GM12878 (cell line): ENCODE data around the gene SPACA1. TPM values are rescaled to one million over a fixed set of nuclear protein-coding genes. Genes with fewer than 3 reads are reported as not detected.

Experiments used
- ATAC-seq: fragments of 200-7000 bp; cut with Tn5 transposase; 3 replicates; pipeline ENCODE4 v1.9.1; 2020; ENCODE audit warnings: mild to moderate bottlenecking, moderate library complexity
- Bru-seq: library from RNA; stranded (reverse); fragments of 400-500 nt; gene quantifications from one replicate; lab custom pipeline; 2021; lab: Mats Ljungman, UMichigan
- BruChase-seq, 2 experiments: library from RNA; stranded (reverse); fragments of 400-500 nt; gene quantifications; one replicate each; lab custom pipeline; 2021; lab: Mats Ljungman, UMichigan
- BruUV-seq: library from RNA; stranded (reverse); fragments of 400-500 nt; replicated peaks from 2 replicates; lab custom pipeline; 2021; lab: Mats Ljungman, UMichigan
- CTCF ChIA-PET: fragments of 300-600 bp; sonication (Branson Sonifier 250); formaldehyde crosslinking; extraction: SDS; loops from one replicate; lab custom pipeline; 2021; ENCODE audit warnings: inconsistent platforms; lab: Yijun Ruan, JAX
- POLR2A ChIA-PET: fragments of 350-600 bp; formaldehyde crosslinking; extraction: SDS; loops from one replicate; lab custom pipeline; 2021; ENCODE audit warnings: inconsistent platforms; lab: Charles Lee
- RAD21 ChIA-PET: fragments of 300-600 bp; sonication (Branson Sonifier 250); formaldehyde crosslinking; loops from one replicate; lab custom pipeline; 2023; ENCODE audit warnings: antibody characterized with exemption; ENCODE audit not compliant: unreplicated experiment; lab: Charles Lee
- SMC1A ChIA-PET: fragments of 300-600 bp; sonication (Branson Sonifier 250); formaldehyde crosslinking; loops from one replicate; lab custom pipeline; 2023; ENCODE audit not compliant: unreplicated experiment, uncharacterized antibody; lab: Charles Lee
- DNase-seq: peaks from one replicate; pipeline ENCODE4 v3.0.0-alpha.2; 2011; ENCODE audit warnings: low read depth, low spot score
- FAIRE-seq: peaks from 3 replicates; lab custom pipeline; 2011; peaks lifted over from hg19 to GRCh38; lab: Jason Lieb, UNC
- H2AFZ ChIP-seq: 2 replicates; pipeline ENCODE4 v1.6.0; 2011; ENCODE audit warnings: low read depth, low read length, control low read depth; ENCODE audit not compliant: control insufficient read depth
- H3K27ac ChIP-seq: 2 replicates; pipeline ENCODE4 v1.5.1; 2011; ENCODE audit warnings: control low read depth; ENCODE audit not compliant: control insufficient read depth, insufficient read depth
- H3K27me3 ChIP-seq, 2 experiments: replicated peaks in 1 of 2; 2 replicates each; pipeline versions ENCODE4 v1.6.0 to v1.6.1; 2011; ENCODE audit warnings: low read length in 1 of 2; ENCODE audit not compliant: control insufficient read depth in 2 of 2, insufficient read depth in 2 of 2
- H3K36me3 ChIP-seq, 2 experiments: 2 replicates each; pipeline ENCODE4 v1.5.1; 2011; ENCODE audit warnings: low read length in 1 of 2; ENCODE audit not compliant: control insufficient read depth in 2 of 2, insufficient read depth in 2 of 2
- H3K4me1 ChIP-seq: 2 replicates; pipeline ENCODE4 v1.6.1; 2011; ENCODE audit warnings: mild to moderate bottlenecking, low read length, moderate library complexity, mixed read lengths; ENCODE audit not compliant: control insufficient read depth, insufficient read depth
- H3K4me2 ChIP-seq: 2 replicates; pipeline ENCODE4 v1.6.0; 2011; ENCODE audit warnings: control low read depth; ENCODE audit not compliant: control insufficient read depth, insufficient read depth
- H3K4me3 ChIP-seq: fragments of 200-600 bp; sonication (generic); 2 replicates; pipeline ENCODE4 v1.5.1; 2016
- H3K79me2 ChIP-seq: 2 replicates; pipeline ENCODE4 v1.6.0; 2011; ENCODE audit warnings: low read length; ENCODE audit not compliant: control insufficient read depth, insufficient read depth
- H3K9ac ChIP-seq: 2 replicates; pipeline ENCODE4 v1.8.0; 2011; ENCODE audit warnings: low read length, control low read depth, mixed read lengths; ENCODE audit not compliant: control insufficient read depth, insufficient read depth
- H3K9me3 ChIP-seq: replicated peaks from 3 replicates; pipeline ENCODE4 v1.5.1; 2011; ENCODE audit warnings: mild to moderate bottlenecking, low read length; ENCODE audit not compliant: control insufficient read depth, insufficient read depth
- H4K20me1 ChIP-seq: 2 replicates; pipeline ENCODE4 v1.6.0; 2011; ENCODE audit not compliant: control insufficient read depth, insufficient read depth
- BCL11A ChIP-seq: IDR thresholded peaks from 2 replicates; pipeline ENCODE4 v1.6.1; 2011; ENCODE audit warnings: low read depth, low read length
- DPF2 ChIP-seq: fragments of 450-650 bp; IDR thresholded peaks from 2 replicates; pipeline ENCODE4 v1.6.1; 2017; ENCODE audit warnings: mild to moderate bottlenecking
- KAT2A ChIP-seq: conservative IDR thresholded peaks from 2 replicates; pipeline ENCODE4 v1.6.1; 2011; ENCODE audit warnings: low read depth, low read length; ENCODE audit not compliant: control insufficient read depth
- MEF2A ChIP-seq: IDR thresholded peaks from 2 replicates; pipeline ENCODE4 v1.6.1; 2011; ENCODE audit warnings: low read depth, mild to moderate bottlenecking, low read length, moderate library complexity; ENCODE audit not compliant: insufficient read depth
- MTA3 ChIP-seq: IDR thresholded peaks from 2 replicates; pipeline ENCODE4 v1.6.1; 2012; ENCODE audit warnings: low read length, inconsistent platforms, borderline replicate concordance
- NFYA ChIP-seq: IDR thresholded peaks from 2 replicates; pipeline ENCODE4 v1.6.1; 2011; ENCODE audit warnings: low read depth, mild to moderate bottlenecking, low read length, improper control_type of control experiment, borderline replicate concordance
- RAD21 ChIP-seq: IDR thresholded peaks from 2 replicates; pipeline ENCODE4 v1.6.1; 2011; ENCODE audit warnings: mild to moderate bottlenecking, low read depth, low read length, moderate library complexity; ENCODE audit not compliant: insufficient read depth
- RELA ChIP-seq: fragments of 450-650 bp; IDR thresholded peaks from 2 replicates; pipeline ENCODE4 v1.8.0; 2014; ENCODE audit warnings: borderline replicate concordance; ENCODE audit not compliant: partially characterized antibody
- SMAD5 ChIP-seq: IDR thresholded peaks from 2 replicates; pipeline ENCODE4 v1.6.1; 2016; ENCODE audit warnings: antibody characterized with exemption, low read depth
- WGBS: methylation state at CpG from one replicate; pipeline ENCODE4 v1.1.6; 2016; ENCODE audit warnings: low lambda C conversion rate; ENCODE audit not compliant: insufficient replicate concordance, insufficient coverage; ENCODE audit errors: missing lambda C conversion rate; 5-methylcytosine and 5-hydroxymethylcytosine counted together
- in situ Hi-C: fragments of 300-500 bp; cut with MboI; formaldehyde crosslinking; loops from 9 replicates; pipeline ENCODE4 v1.14.3; 2018; ENCODE audit warnings: mixed read lengths
- intact Hi-C: fragments of 100-400 bp; cut with micrococcal nuclease; formaldehyde crosslinking; loops from one replicate; pipeline ENCODE4 v1.14.2; 2022; ENCODE audit not compliant: unreplicated experiment
- long read RNA-seq, 2 experiments: library from polyadenylated mRNA; unstranded; transcript quantifications; one replicate each; pipeline ENCODE4 v2.0.0, GENCODE V29; 2019 to 2020
- polyA minus RNA-seq, 3 experiments: library from RNA; depleted of rRNA, polyadenylated mRNA; stranded (reverse); fragments of >200 nt; gene quantifications; 2 replicates each; pipeline ENCODE4 v1.2.3, GENCODE V29; 2011
- polyA plus RNA-seq, 11 experiments: library from polyadenylated mRNA; depleted of rRNA in 4 of 11; unstranded in 6 of 11; stranded (reverse) in 5 of 11; fragments of >200 nt; fragmentation: Nextera tagmentation in 4 of 11; fragmentation: Illumina TruSeq in 1 of 11; extraction: Ambion mirVana in 4 of 11; extraction: Trizol in 1 of 11; gene quantifications; 1 replicate in 1 of 11; 2 replicates in 10 of 11; pipeline versions ENCODE4 v1.2.1 to v1.2.3, GENCODE V29; 2011 to 2016; ENCODE audit warnings: inconsistent platforms in 2 of 11, missing spikeins in 2 of 11, low read depth in 1 of 11
- total RNA-seq, 4 experiments: library from RNA; depleted of rRNA in 3 of 4; stranded (reverse); fragments of >200 nt in 3 of 4; fragmentation: Illumina TruSeq in 1 of 4; extraction: Trizol in 1 of 4; gene quantifications; 2 replicates each; pipeline versions ENCODE4 v1.2.1 to v1.2.3, GENCODE V29; 2013 to 2021
- TF ChIP-seq, protein P1 (sequence below): fragments of 450-650 bp; IDR thresholded peaks from 2 replicates; pipeline ENCODE4 v1.6.1; 2016; ENCODE audit warnings: mild to moderate bottlenecking
- TF ChIP-seq, protein P2 (sequence below): IDR thresholded peaks from 2 replicates; pipeline ENCODE4 v1.6.1; 2012; ENCODE audit warnings: low read depth, low read length, improper control_type of control experiment
- TF ChIP-seq, protein P3 (sequence below): IDR thresholded peaks from 2 replicates; pipeline ENCODE4 v1.6.1; 2011; ENCODE audit warnings: borderline replicate concordance, low read depth, mild to moderate bottlenecking, moderate library complexity, mixed read lengths, low read length; ENCODE audit not compliant: insufficient read depth; ENCODE audit errors: extremely low read length

The SPACA1 gene
- not detected in 2 replicates for total RNA-seq (2013; cell fraction: nucleolus; rRNA removed)
- total RNA-seq (2014; rRNA removed) (not detected in 2 replicates), total RNA-seq (2014; rRNA removed; fragmentation: Illumina TruSeq; extraction: Trizol) (not detected in 2 replicates), total RNA-seq (2021) (not detected in 2 replicates), polyA plus RNA-seq (2011; rRNA removed) (not detected in 2 replicates), polyA plus RNA-seq (2014; fragmentation: Illumina TruSeq; extraction: Trizol) (not detected in 2 replicates), polyA plus RNA-seq (2014; fragmentation: Nextera tagmentation; extraction: Ambion mirVana) (not detected), polyA plus RNA-seq (2014; rRNA removed) (not detected in 2 replicates), polyA plus RNA-seq (2016; fragmentation: Nextera tagmentation; extraction: Ambion mirVana) (not detected), polyA minus RNA-seq (2011; rRNA and poly(A)+ RNA removed) (not detected in 2 replicates), Bru-seq, nascent RNA (percentile 5 among the genes with signal in this experiment), BruChase-seq, experiment 1, labeled RNA remaining after a 6-hour chase (percentile 13 among the genes with signal in this experiment), BruChase-seq, experiment 2, labeled RNA remaining after a 2-hour chase (not detected)
- polyA plus RNA-seq (2011; ENCODE audit: low read depth), result not detected
- polyA plus RNA-seq (2011; cell fraction: cytosol; rRNA removed), result not detected in 2 replicates
- polyA plus RNA-seq (2011; cell fraction: nucleus; rRNA removed), result not detected in 2 replicates
- not detected in 2 replicates for polyA plus RNA-seq (2012)
- not detected in 2 replicates for polyA minus RNA-seq (2011; cell fraction: cytosol; rRNA and poly(A)+ RNA removed)
- polyA minus RNA-seq (2011; cell fraction: nucleus; rRNA and poly(A)+ RNA removed), result not detected in 2 replicates
- long read RNA-seq, experiment 1, result 0 reads
- long read RNA-seq, experiment 2, result 0 reads

DNA sequence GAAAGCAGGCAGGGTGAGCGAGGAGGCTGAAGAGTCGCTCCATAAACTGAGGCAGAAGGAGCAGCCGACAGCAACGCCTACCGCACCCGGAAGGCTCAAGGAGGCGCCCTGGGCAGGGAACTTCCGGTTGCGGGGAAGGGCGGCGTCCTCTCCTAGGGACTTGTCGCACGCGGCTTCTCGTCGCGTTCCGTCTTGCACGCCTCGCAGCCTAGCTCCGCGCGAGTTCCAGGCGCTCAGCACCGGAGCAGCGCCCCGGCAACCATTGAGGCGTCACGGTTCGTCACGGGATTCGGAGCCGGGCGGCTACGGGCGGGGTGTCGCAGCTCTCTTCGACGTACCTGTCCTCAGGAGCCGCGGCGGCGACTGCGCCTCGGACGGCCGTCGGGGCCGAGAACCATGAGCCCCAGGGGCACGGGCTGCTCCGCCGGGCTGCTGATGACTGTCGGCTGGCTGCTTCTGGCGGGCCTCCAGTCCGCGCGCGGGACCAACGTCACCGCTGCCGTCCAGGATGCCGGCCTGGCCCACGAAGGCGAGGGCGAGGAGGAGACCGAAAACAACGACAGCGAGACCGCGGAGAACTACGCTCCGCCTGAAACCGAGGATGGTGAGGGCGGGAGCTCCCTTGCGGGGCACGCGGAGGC, at the start of gene SPACA1:
SPACA1 (plus strand) TSS at position 332 of the 641 bp plus-strand sequence; CDS start at position 397, 65 bp downstream.
- Histone ChIP-seq H3K4me1 (no peaks in the 10 kb centered on the region), H3K27ac (no peak within 1 kb of the TSS), H3K4me3 (no peak within 1 kb of the TSS), H3K79me2 (no peaks in the 10 kb centered on the region), H3K4me2 (no peak within 1 kb of the TSS), H4K20me1 (no peaks in the 10 kb centered on the region), H3K36me3 (no peaks in the 10 kb centered on the region), H3K9me3 (no peaks in the 10 kb centered on the region; the same call in 2 of the 3 replicates), H3K27me3 (no peaks in the 10 kb centered on the region), H2AFZ (no peak within 1 kb of the TSS), H3K9ac (no peak within 1 kb of the TSS)
- ATAC-seq (no peak), DNase-seq (no peak), FAIRE-seq (no peak)
- CTCF ChIA-PET, result no interaction called here
- intact Hi-C loops, result no loop called here
- SMC1A ChIA-PET, result no interaction called here
- no TSS peak for BruUV-seq
- POLR2A ChIA-PET, result no interaction called here
- 92% methylated on average over 57 of the region's 77 CpGs for WGBS
- RAD21 ChIA-PET, result no interaction called here
- TF ChIP-seq BCL11A (no peak), RAD21 (no peak), RELA (no peak), SMAD5 (no peak), DPF2 (no peak), NFYA (no peak), MEF2A (no peak), KAT2A (no peak), MTA3 (no peak)
- TF ChIP-seq, protein P1, sequence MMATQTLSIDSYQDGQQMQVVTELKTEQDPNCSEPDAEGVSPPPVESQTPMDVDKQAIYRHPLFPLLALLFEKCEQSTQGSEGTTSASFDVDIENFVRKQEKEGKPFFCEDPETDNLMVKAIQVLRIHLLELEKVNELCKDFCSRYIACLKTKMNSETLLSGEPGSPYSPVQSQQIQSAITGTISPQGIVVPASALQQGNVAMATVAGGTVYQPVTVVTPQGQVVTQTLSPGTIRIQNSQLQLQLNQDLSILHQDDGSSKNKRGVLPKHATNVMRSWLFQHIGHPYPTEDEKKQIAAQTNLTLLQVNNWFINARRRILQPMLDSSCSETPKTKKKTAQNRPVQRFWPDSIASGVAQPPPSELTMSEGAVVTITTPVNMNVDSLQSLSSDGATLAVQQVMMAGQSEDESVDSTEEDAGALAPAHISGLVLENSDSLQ, result no peak
- TF ChIP-seq, protein P2, sequence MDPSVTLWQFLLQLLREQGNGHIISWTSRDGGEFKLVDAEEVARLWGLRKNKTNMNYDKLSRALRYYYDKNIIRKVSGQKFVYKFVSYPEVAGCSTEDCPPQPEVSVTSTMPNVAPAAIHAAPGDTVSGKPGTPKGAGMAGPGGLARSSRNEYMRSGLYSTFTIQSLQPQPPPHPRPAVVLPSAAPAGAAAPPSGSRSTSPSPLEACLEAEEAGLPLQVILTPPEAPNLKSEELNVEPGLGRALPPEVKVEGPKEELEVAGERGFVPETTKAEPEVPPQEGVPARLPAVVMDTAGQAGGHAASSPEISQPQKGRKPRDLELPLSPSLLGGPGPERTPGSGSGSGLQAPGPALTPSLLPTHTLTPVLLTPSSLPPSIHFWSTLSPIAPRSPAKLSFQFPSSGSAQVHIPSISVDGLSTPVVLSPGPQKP, result no peak
- TF ChIP-seq, protein P3, sequence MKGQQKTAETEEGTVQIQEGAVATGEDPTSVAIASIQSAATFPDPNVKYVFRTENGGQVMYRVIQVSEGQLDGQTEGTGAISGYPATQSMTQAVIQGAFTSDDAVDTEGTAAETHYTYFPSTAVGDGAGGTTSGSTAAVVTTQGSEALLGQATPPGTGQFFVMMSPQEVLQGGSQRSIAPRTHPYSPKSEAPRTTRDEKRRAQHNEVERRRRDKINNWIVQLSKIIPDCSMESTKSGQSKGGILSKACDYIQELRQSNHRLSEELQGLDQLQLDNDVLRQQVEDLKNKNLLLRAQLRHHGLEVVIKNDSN, result no peak
- TF ChIP-seq, all 136 proteins: peak for 0
- in situ Hi-C loops, result no loop called here
